Measurements from ENCODE around the gene SOX2. TPM values are rescaled to one million over a fixed set of nuclear protein-coding genes. Genes with fewer than 3 reads are reported as not detected.

SOX2 gene
- total and polyA plus RNA-seq, 2 donors (not counting 1 experiment from before 2014, with no cell fraction given), result not detected

GRCh38 chr3:181715571-181716340, 4.0 kb downstream of the SOX2 start:
- Histone ChIP-seq H3K9ac (ENCODE audit: low read length) (no peak overlapping the region), H3K9me3 (ENCODE audit: control extremely low read depth in 1 of 3, control insufficient read depth in 2 of 3, insufficient read depth in 1 of 3, low read length in 2 of 3) (peaks cover 0 to 34% (median 3%) of the 10 kb centered on the region in 3 donors), H3K36me3 (replicated peaks in 1 of 2; ENCODE audit: control extremely low read depth in 1 of 2, control insufficient read depth in 1 of 2, extremely low read depth in 1 of 2, insufficient read depth in 2 of 2, low read length in 1 of 2) (no peaks in the 10 kb centered on the region), H3K79me2 (ENCODE audit: control insufficient read depth, insufficient read depth, low read length) (no peaks in the 10 kb centered on the region), H3K4me3 (ENCODE audit: control extremely low read depth in 1 of 5, extremely low read depth in 1 of 5, insufficient read depth in 1 of 5, low read depth in 2 of 5, low read length in 4 of 5) (no peak overlapping the region), H3K27ac (ENCODE audit: low read length in 2 of 2) (no peak overlapping the region), H3K27me3 (replicated peaks in 1 of 4; ENCODE audit: control extremely low read depth in 1 of 4, control insufficient read depth in 3 of 4, insufficient read depth in 4 of 4, low read length in 3 of 4) (peaks cover 0 to 79% (median 76%) of the 10 kb centered on the region in 4 experiments), H4K20me1 (ENCODE audit: control insufficient read depth, insufficient read depth, low read length, poor library complexity, severe bottlenecking) (no peaks in the 10 kb centered on the region), H3K4me1 (ENCODE audit: control insufficient read depth in 2 of 2, insufficient read depth in 2 of 2, low read length in 2 of 2) (peaks cover 20 to 22% of the 10 kb centered on the region in 2 donors), H3K4me2 (replicated peaks; ENCODE audit: low read depth, low read length, poor library complexity, severe bottlenecking) (no peak overlapping the region), H2AFZ (ENCODE audit: insufficient read depth, low read depth, low read length, poor library complexity, severe bottlenecking) (no peak overlapping the region)
- Mint-ChIP-seq H3K9me3 (ENCODE audit: insufficient read depth) (no peaks in the 10 kb centered on the region), H3K27ac (no peak overlapping the region), H3K4me3 (no peak overlapping the region), H3K4me1 (peaks cover 2% of the 10 kb centered on the region), H3K27me3 (peaks cover 70% of the 10 kb centered on the region)
- no peak for ATAC-seq (ENCODE audit: low read depth)
- no peak for TF ChIP-seq CTCF (IDR thresholded peaks at IDR 0.05)
- TF ChIP-seq EZH2 (IDR thresholded peaks at IDR 0.05; ENCODE audit: borderline replicate concordance, insufficient read depth, low read depth, low read length, poor library complexity, severe bottlenecking), result peak; percentile 24
- intact Hi-C loops (cut with micrococcal nuclease), result no loop called here
- peak; percentile 23 for DNase-seq
- WGBS (ENCODE audit: insufficient coverage), result 10% methylated on average over 6 of the region's 15 CpGs
- POLR2A ChIA-PET, result no interaction called here
- CTCF ChIA-PET, result no interaction called here

- Histone ChIP-seq H3K27ac (ENCODE audit: low read length in 2 of 2) (no peak overlapping the region), H3K27me3 (replicated peaks in 1 of 4; ENCODE audit: control extremely low read depth in 1 of 4, control insufficient read depth in 3 of 4, insufficient read depth in 4 of 4, low read length in 3 of 4) (peaks cover 0 to 80% (median 74%) of the 10 kb centered on the region in 4 experiments), H3K4me1 (ENCODE audit: control insufficient read depth in 2 of 2, insufficient read depth in 2 of 2, low read length in 2 of 2) (peaks cover 9 to 10% of the 10 kb centered on the region in 2 donors), H3K9ac (ENCODE audit: low read length) (no peak overlapping the region), H3K4me2 (replicated peaks; ENCODE audit: low read depth, low read length, poor library complexity, severe bottlenecking) (no peak overlapping the region), H4K20me1 (ENCODE audit: control insufficient read depth, insufficient read depth, low read length, poor library complexity, severe bottlenecking) (no peaks in the 10 kb centered on the region), H3K4me3 (ENCODE audit: control extremely low read depth in 1 of 5, extremely low read depth in 1 of 5, insufficient read depth in 1 of 5, low read depth in 2 of 5, low read length in 4 of 5) (no peak overlapping the region), H3K79me2 (ENCODE audit: control insufficient read depth, insufficient read depth, low read length) (no peaks in the 10 kb centered on the region), H3K36me3 (replicated peaks in 1 of 2; ENCODE audit: control extremely low read depth in 1 of 2, control insufficient read depth in 1 of 2, extremely low read depth in 1 of 2, insufficient read depth in 2 of 2, low read length in 1 of 2) (no peaks in the 10 kb centered on the region), H3K9me3 (ENCODE audit: control extremely low read depth in 1 of 3, control insufficient read depth in 2 of 3, insufficient read depth in 1 of 3, low read length in 2 of 3) (peaks cover 0 to 22% (median 3%) of the 10 kb centered on the region in 3 donors), H2AFZ (ENCODE audit: insufficient read depth, low read depth, low read length, poor library complexity, severe bottlenecking) (no peak overlapping the region)
- H3K27ac Mint-ChIP-seq, result no peak overlapping the region
- intact Hi-C loops (cut with micrococcal nuclease), result no loop called here
- WGBS (ENCODE audit: insufficient coverage), result no CpG with 5 or more reads among the region's 5 CpGs
- H3K4me3 Mint-ChIP-seq, result no peak overlapping the region
- H3K27me3 Mint-ChIP-seq, result peaks cover 83% of the 10 kb centered on the region
- H3K4me1 Mint-ChIP-seq, result peaks cover 2% of the 10 kb centered on the region
- no peaks in the 10 kb centered on the region for H3K9me3 Mint-ChIP-seq (ENCODE audit: insufficient read depth)
- ChIA-PET CTCF (interaction anchor here (0.6 to 2.7 kb wide), 3 partner anchors 8 to 30 kb away, joined by 3 to 10 read pairs (median 3); no protein-coding TSS in a partner anchor), POLR2A (no interaction called here)
- ATAC-seq (ENCODE audit: low read depth) (no peak), DNase-seq (no peak)
- TF ChIP-seq CTCF (IDR thresholded peaks at IDR 0.05) (no peak), EZH2 (IDR thresholded peaks at IDR 0.05; ENCODE audit: borderline replicate concordance, insufficient read depth, low read depth, low read length, poor library complexity, severe bottlenecking) (no peak)
Observed at GRCh38 chr3:181716966-181717365, 5.2 kb downstream of the SOX2 start.

Data from B cell (primary cell).